Measurements from ENCODE around the gene ZNF524. TPM values are rescaled to one million over a fixed set of nuclear protein-coding genes. Genes with fewer than 3 reads are reported as not detected.

Gene ZNF524
- total and polyA plus RNA-seq, 10 of the 15 experiments (the other 5 are each of a cell fraction or from before 2014, with no cell fraction given) = 0.47 to 18.6 (median 12.4) TPM; not detected in 1

- 0 out of 2 replicates have a peak, but pooled peaks have one; percentile 12 for TF ChIP-seq PKNOX1 (IDR thresholded peaks at IDR 0.05)
- no peak for TF ChIP-seq BCL11A (IDR thresholded peaks at IDR 0.05; ENCODE audit: low read depth, low read length)
- peak; percentile 38 for TF ChIP-seq MYC (IDR thresholded peaks at IDR 0.05; ENCODE audit: insufficient read depth, insufficient read length, insufficient replicate concordance, low read length, severe bottlenecking)
- no peak for TF ChIP-seq CHD1 (IDR thresholded peaks at IDR 0.05; ENCODE audit: low read depth, low read length)
- no peak for TF ChIP-seq CHD2 (IDR thresholded peaks at IDR 0.05; ENCODE audit: borderline replicate concordance, low read depth, low read length)
- peak; percentile 74 for TF ChIP-seq MAX (IDR thresholded peaks at IDR 0.05; ENCODE audit: low read depth, low read length)
- TF ChIP-seq LARP7 (IDR thresholded peaks at IDR 0.05) = peak; percentile 74
- TF ChIP-seq ZBTB11 (CRISPR knock-in tag; IDR thresholded peaks at IDR 0.05) = no peak
- peak; percentile 72; the same call in 1 of the 2 replicates for TF ChIP-seq TCF3 (IDR thresholded peaks at IDR 0.05; ENCODE audit: borderline replicate concordance, insufficient read depth, low read depth, low read length)
Observed at GRCh38 chr19:55642153-55643002, 42.3 kb downstream of the ZNF524 start (continued).

Data from GM12878 (cell line).